Kidney tubule cell (primary cell): ENCODE results near the gene PLPPR4.
"Not testable (repeated sequence)": the region's sequence is repeated elsewhere in the genome, so short reads cannot be mapped to it uniquely, and the experiment has no call there.

Source experiments
- DNase-seq: peaks from one replicate; pipeline ENCODE4 v3.0.0-alpha.2; 2018; ENCODE audit warnings: low spot score

PLPPR4 gene, protein sequence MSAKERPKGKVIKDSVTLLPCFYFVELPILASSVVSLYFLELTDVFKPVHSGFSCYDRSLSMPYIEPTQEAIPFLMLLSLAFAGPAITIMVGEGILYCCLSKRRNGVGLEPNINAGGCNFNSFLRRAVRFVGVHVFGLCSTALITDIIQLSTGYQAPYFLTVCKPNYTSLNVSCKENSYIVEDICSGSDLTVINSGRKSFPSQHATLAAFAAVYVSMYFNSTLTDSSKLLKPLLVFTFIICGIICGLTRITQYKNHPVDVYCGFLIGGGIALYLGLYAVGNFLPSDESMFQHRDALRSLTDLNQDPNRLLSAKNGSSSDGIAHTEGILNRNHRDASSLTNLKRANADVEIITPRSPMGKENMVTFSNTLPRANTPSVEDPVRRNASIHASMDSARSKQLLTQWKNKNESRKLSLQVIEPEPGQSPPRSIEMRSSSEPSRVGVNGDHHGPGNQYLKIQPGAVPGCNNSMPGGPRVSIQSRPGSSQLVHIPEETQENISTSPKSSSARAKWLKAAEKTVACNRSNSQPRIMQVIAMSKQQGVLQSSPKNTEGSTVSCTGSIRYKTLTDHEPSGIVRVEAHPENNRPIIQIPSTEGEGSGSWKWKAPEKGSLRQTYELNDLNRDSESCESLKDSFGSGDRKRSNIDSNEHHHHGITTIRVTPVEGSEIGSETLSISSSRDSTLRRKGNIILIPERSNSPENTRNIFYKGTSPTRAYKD

GRCh38 chr1:99264201-99265021 is at the start of gene PLPPR4:
TSS of gene PLPPR4 (plus strand) at chr1:99264492. CDS start at chr1:99264594, 102 bp downstream.
- peak; percentile 40 for DNase-seq

- no peak for DNase-seq
Measured at GRCh38 chr1:99216956-99217355, 47.3 kb upstream of the PLPPR4 start.

DNA sequence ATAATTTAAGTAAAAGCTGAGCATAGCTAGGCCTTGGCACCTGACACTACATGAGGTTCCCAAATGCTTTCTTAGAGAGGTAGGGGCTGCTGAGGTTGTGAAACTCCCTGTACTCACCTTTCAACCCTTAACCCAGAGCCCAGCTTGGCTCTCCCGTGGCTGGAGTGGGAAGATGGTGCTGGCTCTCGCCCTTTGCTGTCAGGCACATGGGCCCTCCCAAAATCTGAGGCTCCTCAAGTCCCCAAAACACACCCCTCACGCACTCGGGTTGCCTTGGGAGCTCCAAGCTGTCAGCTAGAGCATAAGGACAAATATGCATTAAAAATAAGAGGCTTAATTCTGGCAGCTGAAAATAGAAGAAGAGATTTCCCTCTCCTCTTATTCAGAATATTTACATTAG is 46.7 kb upstream of the PLPPR4 start:
- no peak for DNase-seq

DNA sequence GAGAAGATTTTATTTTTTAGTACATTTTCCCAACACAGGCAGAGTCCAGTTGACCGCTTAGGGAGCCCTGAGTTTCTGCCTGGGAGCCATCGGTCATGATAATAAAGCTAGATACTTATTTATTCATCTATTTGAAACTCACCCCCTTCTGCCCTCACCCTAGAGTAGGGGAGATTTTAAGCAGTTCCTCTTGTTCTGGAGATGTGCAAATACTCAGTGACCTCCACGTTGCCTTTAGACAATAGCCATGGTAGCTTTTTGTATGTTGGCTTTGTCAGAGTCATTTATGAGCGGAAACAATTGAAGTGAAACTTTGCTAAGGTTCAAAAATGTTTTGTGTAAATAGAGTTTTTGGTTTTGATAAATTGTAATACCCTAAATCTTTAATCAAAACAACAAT is 45.7 kb upstream of the PLPPR4 start:
- DNase-seq, result no peak

DNA sequence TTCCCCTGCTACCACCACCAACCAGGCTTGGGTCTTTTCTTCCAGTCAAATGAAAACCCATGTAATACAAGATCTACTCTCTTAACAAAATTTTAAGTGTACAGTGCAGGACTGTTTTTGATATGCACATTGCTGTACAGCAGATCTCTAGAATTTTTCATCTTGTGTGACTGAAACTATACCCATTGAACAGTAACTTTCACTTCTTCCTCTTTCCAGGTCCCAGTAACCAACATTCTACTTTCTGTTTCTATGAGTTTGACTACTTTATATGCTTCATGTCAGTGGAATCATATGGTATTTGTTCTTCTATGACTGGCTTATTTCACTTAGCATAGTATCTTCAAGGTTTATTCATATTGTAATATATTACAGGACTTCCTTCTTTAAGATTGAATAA is 45.3 kb upstream of the PLPPR4 start:
- DNase-seq, result no peak

GRCh38 chr1:99227056-99227897 is 37.0 kb upstream of the PLPPR4 start:
- no peak for DNase-seq

- DNase-seq, result no peak
Measured at GRCh38 chr1:99228153-99228552, 36.1 kb upstream of the PLPPR4 start.

GRCh38 chr1:99229122-99229521 is 35.2 kb upstream of the PLPPR4 start:
- no peak for DNase-seq

DNA sequence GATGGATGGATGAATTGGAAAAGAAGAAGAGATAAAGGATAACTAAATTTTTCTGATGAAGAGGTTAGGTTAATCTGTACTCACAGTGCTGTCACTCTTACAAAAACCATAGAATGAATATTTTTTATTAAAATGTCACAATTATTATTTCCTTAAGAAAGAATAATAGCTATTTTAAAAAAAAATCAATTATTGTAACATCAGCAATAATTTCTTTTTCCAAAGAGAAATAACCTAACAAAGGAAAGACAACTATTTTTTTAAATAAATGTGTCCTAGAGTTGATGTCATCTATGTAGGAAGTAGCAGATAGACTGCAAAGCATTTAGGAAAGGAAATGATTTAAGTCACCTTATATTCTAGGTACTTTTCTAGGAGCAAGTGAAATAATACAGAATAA is 33.6 kb upstream of the PLPPR4 start:
- DNase-seq, result no peak

DNA sequence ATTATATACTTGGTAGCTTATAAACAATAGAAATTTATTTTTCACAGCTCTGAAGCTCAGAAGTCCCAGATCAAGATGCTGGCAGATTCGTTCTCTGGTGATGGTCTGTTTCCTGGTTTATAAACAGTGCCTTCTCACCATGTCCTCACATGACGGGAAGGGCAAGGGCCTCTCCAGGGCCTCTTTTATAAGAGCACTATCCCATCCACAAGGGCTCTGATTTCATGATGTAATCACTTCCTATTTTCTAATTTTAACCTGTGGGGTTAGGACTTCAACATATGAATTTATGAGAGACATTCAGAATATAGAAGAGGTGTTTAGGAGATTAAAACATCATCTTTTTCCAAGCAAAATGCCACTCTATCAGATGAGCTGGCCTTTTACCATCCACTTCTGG is 32.1 kb upstream of the PLPPR4 start:
- no peak for DNase-seq

DNA sequence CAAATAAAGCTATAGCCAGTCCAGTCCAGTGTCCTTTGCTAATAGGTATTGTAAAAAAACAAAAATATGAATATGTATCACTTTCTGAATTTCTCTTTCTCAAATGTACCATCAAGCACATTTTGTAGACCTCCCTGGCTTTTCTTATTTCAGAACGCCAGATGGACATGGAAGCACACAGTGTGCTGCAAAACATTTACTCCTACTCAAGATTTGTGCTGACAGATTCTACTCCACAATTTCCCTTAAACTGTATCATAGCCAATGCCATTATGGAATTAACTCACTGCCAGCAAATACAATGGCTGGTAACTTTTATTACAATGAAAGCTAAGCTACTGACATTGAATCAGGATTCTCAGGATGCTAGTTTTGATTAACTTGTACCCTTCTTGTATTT is 30.8 kb upstream of the PLPPR4 start:
- DNase-seq, result no peak

GRCh38 chr1:99236756-99237155 is 27.5 kb upstream of the PLPPR4 start:
- DNase-seq, result no peak

DNA sequence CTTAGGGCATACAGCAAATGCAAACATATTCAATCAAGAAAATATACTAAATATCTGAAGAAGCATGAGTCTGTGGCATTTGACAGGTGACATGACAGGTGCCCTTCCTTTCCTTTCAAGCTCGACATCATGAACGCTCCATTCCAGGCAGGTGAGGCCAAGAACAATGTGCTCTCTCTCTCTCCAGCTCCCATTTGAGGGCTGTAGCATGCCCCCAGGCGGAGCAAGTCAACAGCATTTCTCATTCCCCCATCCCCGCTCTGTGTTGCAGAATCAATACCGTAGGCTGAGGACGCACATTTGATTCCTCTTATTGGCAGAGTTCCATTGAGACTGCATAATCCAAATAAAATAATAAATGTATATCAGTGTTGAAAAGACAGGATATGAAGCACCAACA is 24.6 kb upstream of the PLPPR4 start:
- DNase-seq, result no peak

DNA sequence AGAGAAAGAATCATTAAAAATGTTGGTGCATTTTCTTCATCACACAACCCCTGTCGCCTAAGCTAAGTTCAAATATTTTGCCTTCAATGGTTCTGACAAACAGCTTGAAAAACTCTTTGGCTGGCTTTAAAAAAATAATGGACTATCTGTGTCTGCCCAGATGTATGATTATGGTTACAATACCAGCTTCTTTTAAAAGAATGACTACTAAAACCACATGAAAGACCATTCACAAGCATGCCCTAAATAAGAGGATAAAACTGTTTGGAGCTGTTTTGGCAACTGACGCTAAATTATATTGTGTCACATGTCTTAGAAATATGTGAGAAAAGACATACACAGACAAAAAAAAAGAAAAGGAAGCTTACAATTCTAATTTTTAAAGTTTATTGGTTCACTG is 23.7 kb upstream of the PLPPR4 start:
- DNase-seq, result no peak

DNA sequence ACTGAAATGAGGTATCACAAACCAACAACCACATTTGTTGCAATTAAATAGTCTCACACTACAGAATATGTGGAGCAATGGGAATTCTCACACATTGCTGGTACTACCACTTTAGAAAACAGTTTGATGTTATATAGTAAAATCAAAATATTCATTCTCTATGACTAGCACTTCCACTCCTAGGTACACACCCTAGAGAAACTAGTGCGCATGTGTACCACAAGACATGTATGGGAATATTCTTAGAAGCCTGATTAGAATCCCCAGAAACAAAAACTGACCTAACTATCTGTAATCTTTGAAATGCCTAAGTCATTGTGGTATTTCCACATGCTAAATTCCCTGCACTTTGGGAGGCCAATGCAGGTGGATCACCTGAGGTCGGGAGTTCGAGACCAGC is 18.1 kb upstream of the PLPPR4 start:
- DNase-seq, result no peak

- DNase-seq, result no peak
Measured at GRCh38 chr1:99247199-99247598, 17.1 kb upstream of the PLPPR4 start.

- no peak for DNase-seq
Measured at GRCh38 chr1:99250728-99251127, 13.6 kb upstream of the PLPPR4 start.

- DNase-seq, result no peak
Measured at GRCh38 chr1:99251308-99251707, 13.0 kb upstream of the PLPPR4 start.

GRCh38 chr1:99252630-99253029 is 11.7 kb upstream of the PLPPR4 start:
- no peak for DNase-seq

DNA sequence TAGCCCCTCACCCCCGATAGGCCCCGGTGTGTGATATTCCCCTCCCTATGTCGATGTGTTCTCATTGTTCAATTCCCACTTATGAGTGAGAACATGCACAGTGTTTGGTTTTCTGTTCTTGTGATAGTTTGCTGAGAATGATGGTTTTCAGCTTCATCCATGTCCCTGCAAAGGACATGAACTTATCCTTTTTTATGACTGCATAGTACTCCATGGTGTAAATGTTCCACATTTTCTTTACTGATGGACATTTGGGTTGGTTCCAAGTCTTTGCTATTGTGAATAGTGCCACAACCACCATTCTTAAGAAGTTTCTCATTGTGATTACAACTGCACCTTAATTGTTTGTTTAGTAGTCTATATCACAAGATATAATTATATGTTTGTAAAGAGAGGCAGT is 3.9 kb upstream of the PLPPR4 start:
- DNase-seq, result not testable (repeated sequence)

- no peak for DNase-seq
Measured at GRCh38 chr1:99265124-99265523, 832 bp downstream of the PLPPR4 start.

DNA sequence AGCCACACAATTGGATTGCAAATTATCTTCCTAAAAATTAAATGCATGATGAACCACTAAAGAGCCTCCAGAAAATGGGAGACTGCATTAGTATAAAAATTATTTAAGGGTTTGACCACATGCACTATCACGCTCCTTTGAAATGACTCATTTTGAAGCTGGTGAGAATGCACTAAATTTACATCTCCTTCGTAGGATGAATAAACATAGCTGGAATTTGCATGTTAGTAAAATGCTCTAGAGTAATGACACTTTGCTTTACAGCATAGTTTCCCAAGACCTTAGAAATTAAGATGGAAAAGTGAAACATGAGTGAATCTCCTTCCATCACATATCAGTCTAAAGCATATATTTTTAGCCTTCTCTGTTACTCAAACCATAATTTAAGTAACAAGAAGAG is 2.4 kb downstream of the PLPPR4 start:
- DNase-seq, result no peak
